Suprapubic skin (tissue), 4 donors: ENCODE data around the gene PDXDC1. TPM values are rescaled to one million over a fixed set of nuclear protein-coding genes. Genes with fewer than 3 reads are reported as not detected.
"Not testable (repeated sequence)": the region's sequence is repeated elsewhere in the genome, so short reads cannot be mapped to it uniquely, and the experiment has no call there.

Source experiments
- DNase-seq, 2 donors: peaks; one replicate each; pipeline ENCODE4 v3.0.0-alpha.2; 2019; ENCODE audit warnings: low spot score in 2 of 2
- H3K27ac ChIP-seq: fragments of 200-600 bp; sonication (generic); one replicate; pipeline ENCODE4 v1.5.1; 2019
- H3K27me3 ChIP-seq: fragments of 200-600 bp; sonication (generic); one replicate; pipeline ENCODE4 v1.5.1; 2019
- H3K36me3 ChIP-seq: fragments of 200-600 bp; sonication (generic); one replicate; pipeline ENCODE4 v1.5.1; 2019
- H3K4me1 ChIP-seq: fragments of 200-600 bp; sonication (generic); one replicate; pipeline ENCODE4 v1.5.1; 2019
- H3K4me3 ChIP-seq: fragments of 200-600 bp; sonication (generic); one replicate; pipeline ENCODE4 v1.5.1; 2019; ENCODE audit warnings: mild to moderate bottlenecking
- H3K9me3 ChIP-seq: fragments of 200-600 bp; sonication (generic); one replicate; pipeline ENCODE4 v1.5.1; 2019
- CTCF ChIP-seq, 2 donors: fragments of 200-600 bp in 1 of 2; fragments of 450-650 bp in 1 of 2; sonication (generic) in 1 of 2; IDR thresholded peaks; one replicate each; pipeline ENCODE4 v1.5.1; 2016 to 2019; ENCODE audit warnings: antibody characterized with exemption in 2 of 2, mild to moderate bottlenecking in 1 of 2, moderate library complexity in 1 of 2
- POLR2AphosphoS5 ChIP-seq, 3 donors: sonication (generic); formaldehyde crosslinking; IDR thresholded peaks; one replicate each; pipeline ENCODE4 v1.6.1; 2017; ENCODE audit warnings: antibody characterized with exemption in 3 of 3
- WGBS: methylation state at CpG from one replicate; pipeline ENCODE4 v1.1.5; 2018; 5-methylcytosine and 5-hydroxymethylcytosine counted together
- total RNA-seq, 4 donors: library from RNA; depleted of rRNA; stranded (reverse); fragments of >200 nt; gene quantifications; one replicate each; pipeline ENCODE4 v1.1.0, GENCODE V29; 2016

Gene PDXDC1
- total RNA-seq, 4 donors from 2014 or later = 37.8 to 81.0 (median 62.4) TPM

- peaks cover 37% of the 10 kb centered on the region for H3K36me3 ChIP-seq
- H3K4me3 ChIP-seq, H3K27me3 ChIP-seq, DNase-seq, H3K9me3 ChIP-seq: not testable (repeated sequence)
- peak overlapping the region; percentile 71 for H3K27ac ChIP-seq
- peaks cover 38% of the 10 kb centered on the region for H3K4me1 ChIP-seq
- 98% methylated on average over 3 of the region's 3 CpGs for WGBS
Measured at GRCh38 chr16:15015671-15016070, 40.8 kb downstream of the PDXDC1 start.

- peaks cover 33% of the 10 kb centered on the region for H3K36me3 ChIP-seq
- not testable (repeated sequence) for H3K4me3 ChIP-seq, H3K9me3 ChIP-seq, DNase-seq, H3K27me3 ChIP-seq
- peaks cover 38% of the 10 kb centered on the region for H3K4me1 ChIP-seq
- WGBS = 68% methylated on average over 4 of the region's 4 CpGs
- peak overlapping the region; percentile 48 for H3K27ac ChIP-seq
Measured at GRCh38 chr16:15016354-15016753, 41.5 kb downstream of the PDXDC1 start.

- H3K9me3 ChIP-seq, H3K4me3 ChIP-seq, H3K27me3 ChIP-seq: not testable (repeated sequence)
- H3K27ac ChIP-seq = peak overlapping the region; percentile 48
- 38% methylated on average over 4 of the region's 4 CpGs for WGBS
- TF ChIP-seq POLR2AphosphoS5 (IDR thresholded peaks at IDR 0.05) = peak in 1 of 3 donors; percentile 46
- peaks cover 33% of the 10 kb centered on the region for H3K36me3 ChIP-seq
- H3K4me1 ChIP-seq = peaks cover 38% of the 10 kb centered on the region
- peak in 1 of 2 donors; percentile 86 for DNase-seq
Measured at GRCh38 chr16:15016951-15017580, 42.2 kb downstream of the PDXDC1 start.

GRCh38 chr16:15021429-15021828, 46.6 kb downstream of the PDXDC1 start:
- 78% methylated on average over 7 of the region's 7 CpGs for WGBS
- H3K36me3 ChIP-seq = peaks cover 53% of the 10 kb centered on the region
- H3K27me3 ChIP-seq, H3K27ac ChIP-seq, H3K4me3 ChIP-seq, H3K9me3 ChIP-seq: not testable (repeated sequence)
- peaks cover 29% of the 10 kb centered on the region for H3K4me1 ChIP-seq
- peak in 1 of 2 donors; percentile 20 for DNase-seq

- WGBS = 33% methylated on average over 4 of the region's 4 CpGs
- TF ChIP-seq CTCF (IDR thresholded peaks at IDR 0.05) = peak in 1 of 2 donors; percentile 35
Measured at GRCh38 chr16:15022194-15022593, 47.4 kb downstream of the PDXDC1 start.

GRCh38 chr16:15023381-15024077, 48.7 kb downstream of the PDXDC1 start:
- Histone ChIP-seq H3K36me3 (peaks cover 60% of the 10 kb centered on the region), H3K27ac (peak overlapping the region; percentile 9), H3K4me1 (peaks cover 20% of the 10 kb centered on the region)
- DNase-seq = peak in 1 of 2 donors; percentile 52
- H3K9me3 ChIP-seq, H3K4me3 ChIP-seq, H3K27me3 ChIP-seq: not testable (repeated sequence)
- WGBS = 84% methylated on average over 12 of the region's 13 CpGs

More at GRCh38 chr16:15022194-15022593, 47.4 kb downstream of the PDXDC1 start:
- not testable (repeated sequence) for H3K27me3 ChIP-seq, H3K9me3 ChIP-seq, H3K27ac ChIP-seq, H3K4me3 ChIP-seq
- peaks cover 21% of the 10 kb centered on the region for H3K4me1 ChIP-seq
- H3K36me3 ChIP-seq = peaks cover 55% of the 10 kb centered on the region
- DNase-seq = peak in 1 of 2 donors; percentile 55

GRCh38 chr16:15024858-15025199, 50.0 kb downstream of the PDXDC1 start:
- peak in 1 of 2 donors; percentile 45 for DNase-seq
- 81% methylated on average over 1 of the region's 1 CpG for WGBS
- H3K27ac ChIP-seq = peak overlapping the region; percentile 0

GRCh38 chr16:15025234-15025951, 50.6 kb downstream of the PDXDC1 start:
- not testable (repeated sequence) for H3K9me3 ChIP-seq, H3K27me3 ChIP-seq, H3K4me3 ChIP-seq
- peaks cover 60% of the 10 kb centered on the region for H3K36me3 ChIP-seq
- H3K27ac ChIP-seq = peak overlapping the region; percentile 0
- H3K4me1 ChIP-seq = peaks cover 24% of the 10 kb centered on the region
- WGBS = 84% methylated on average over 14 of the region's 14 CpGs
- DNase-seq = peak in 1 of 2 donors; percentile 50

More at GRCh38 chr16:15024858-15025199, 50.0 kb downstream of the PDXDC1 start:
- not testable (repeated sequence) for H3K9me3 ChIP-seq, H3K4me3 ChIP-seq, H3K27me3 ChIP-seq
- peaks cover 24% of the 10 kb centered on the region for H3K4me1 ChIP-seq
- H3K36me3 ChIP-seq = peaks cover 59% of the 10 kb centered on the region

GRCh38 chr16:15027051-15027450, 52.2 kb downstream of the PDXDC1 start:
- peak in 1 of 2 donors; percentile 53 for DNase-seq
- 83% methylated on average over 2 of the region's 8 CpGs for WGBS
- peaks cover 69% of the 10 kb centered on the region for H3K36me3 ChIP-seq

GRCh38 chr16:15027503-15028344, 52.9 kb downstream of the PDXDC1 start:
- DNase-seq = peak in 1 of 2 donors; percentile 53

More at GRCh38 chr16:15027051-15027450, 52.2 kb downstream of the PDXDC1 start:
- not testable (repeated sequence) for H3K9me3 ChIP-seq, H3K27ac ChIP-seq, H3K4me3 ChIP-seq, H3K27me3 ChIP-seq
- H3K4me1 ChIP-seq = peaks cover 24% of the 10 kb centered on the region

GRCh38 chr16:15028345-15028715, 53.5 kb downstream of the PDXDC1 start:
- H3K27me3 ChIP-seq, H3K27ac ChIP-seq, H3K4me3 ChIP-seq, H3K9me3 ChIP-seq: not testable (repeated sequence)
- Histone ChIP-seq H3K4me1 (peaks cover 19% of the 10 kb centered on the region), H3K36me3 (peaks cover 74% of the 10 kb centered on the region)
- peak in 1 of 2 donors; percentile 46 for DNase-seq
- 93% methylated on average over 6 of the region's 6 CpGs for WGBS

More at GRCh38 chr16:15027503-15028344, 52.9 kb downstream of the PDXDC1 start:
- 90% methylated on average over 27 of the region's 29 CpGs for WGBS
- peaks cover 24% of the 10 kb centered on the region for H3K4me1 ChIP-seq
- H3K4me3 ChIP-seq, H3K27ac ChIP-seq, H3K9me3 ChIP-seq, H3K27me3 ChIP-seq: not testable (repeated sequence)
- peaks cover 74% of the 10 kb centered on the region for H3K36me3 ChIP-seq
